Measurements from ENCODE around the gene SSH3.

DNA sequence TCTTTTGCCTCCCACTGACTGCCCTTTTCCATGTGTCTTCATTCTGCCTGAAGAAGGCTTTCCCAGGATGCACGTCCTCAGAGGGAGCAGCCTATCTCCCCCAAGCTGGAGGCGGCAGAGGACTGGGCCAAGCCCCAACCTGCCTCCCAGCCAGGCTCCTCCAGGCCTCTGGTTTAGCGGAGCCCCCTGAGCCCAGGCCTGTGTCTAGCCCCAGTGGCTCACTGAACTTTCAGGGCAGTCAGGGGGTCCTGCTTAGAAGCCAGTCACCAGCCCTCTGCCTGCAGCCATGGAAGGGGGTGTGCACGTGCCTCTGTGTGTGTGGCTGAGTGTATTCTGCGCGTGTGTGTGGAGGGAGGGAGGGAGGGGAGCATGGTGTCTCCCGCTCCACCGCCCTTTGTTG is 47.5 kb upstream of the SSH3 start:
- TF ChIP-seq POLR2A (IDR thresholded peaks at IDR 0.05; ENCODE audit: low read length) (no peak), GATA1 (IDR thresholded peaks at IDR 0.05; ENCODE audit: low read depth, low read length) (no peak)
